Osteoblast (primary cell): Measurements from ENCODE around the gene LRMDA. TPM values are rescaled to one million over a fixed set of nuclear protein-coding genes. Genes with fewer than 3 reads are reported as not detected.

Experiments
- DNase-seq: peaks from one replicate; pipeline ENCODE4 v3.0.0; 2011; ENCODE audit warnings: low spot score, mixed read lengths; ENCODE audit not compliant: insufficient read length; ENCODE audit errors: missing footprints
- H2AFZ ChIP-seq: 2 replicates; pipeline ENCODE4 v1.6.0; 2011; ENCODE audit warnings: mild to moderate bottlenecking, low read length
- H3K27ac ChIP-seq: 2 replicates; pipeline ENCODE4 v1.5.1; 2011; ENCODE audit warnings: mild to moderate bottlenecking, low read depth, low read length, moderate library complexity
- H3K27me3 ChIP-seq: 2 replicates; pipeline ENCODE4 v1.6.0; 2012; ENCODE audit warnings: mild to moderate bottlenecking, control low read depth, inconsistent platforms, low read length, moderate library complexity; ENCODE audit not compliant: insufficient read depth
- H3K36me3 ChIP-seq: 2 replicates; pipeline ENCODE4 v1.5.1; 2011; ENCODE audit warnings: mild to moderate bottlenecking, low read length, control low read depth, moderate library complexity; ENCODE audit not compliant: insufficient read depth
- H3K4me1 ChIP-seq: 2 replicates; pipeline ENCODE4 v1.5.1; 2011; ENCODE audit warnings: mild to moderate bottlenecking, low read length, control low read depth, moderate library complexity; ENCODE audit not compliant: insufficient read depth
- H3K4me2 ChIP-seq: 2 replicates; pipeline ENCODE4 v1.6.0; 2011; ENCODE audit warnings: mild to moderate bottlenecking, low read length; ENCODE audit not compliant: insufficient read depth
- H3K4me3 ChIP-seq: fragments of 200-600 bp; sonication (generic); 3 replicates; pipeline ENCODE4 v1.5.1; 2012; ENCODE audit warnings: mild to moderate bottlenecking, low read length, inconsistent platforms; ENCODE audit not compliant: insufficient read depth
- H3K79me2 ChIP-seq: 2 replicates; pipeline ENCODE4 v1.6.0; 2012; ENCODE audit warnings: mild to moderate bottlenecking, low read length, control low read depth, inconsistent platforms; ENCODE audit not compliant: insufficient read depth
- H3K9me3 ChIP-seq: 2 replicates; pipeline ENCODE4 v1.5.1; 2011; ENCODE audit warnings: low read depth, low read length, control low read depth
- H4K20me1 ChIP-seq: 2 replicates; pipeline ENCODE4 v1.6.0; 2012; ENCODE audit warnings: mild to moderate bottlenecking, low read length, control low read depth; ENCODE audit not compliant: insufficient read depth
- CTCF ChIP-seq: IDR thresholded peaks from 2 replicates; pipeline ENCODE4 v1.5.1; 2011; ENCODE audit warnings: mild to moderate bottlenecking, low read depth, low read length, moderate library complexity; ENCODE audit errors: extremely low read depth
- total RNA-seq: library from RNA; depleted of rRNA; stranded (reverse); fragments of >200 nt; gene quantifications from 2 replicates; pipeline ENCODE4 v1.2.3, GENCODE V29; 2012

Gene LRMDA
- total RNA-seq, 1 donor: 18.5 TPM

GRCh38 chr10:76329891-76330575 is 898.6 kb downstream of the LRMDA start:
- no peaks in the 10 kb centered on the region for H4K20me1 ChIP-seq
- no peaks in the 10 kb centered on the region for H3K27me3 ChIP-seq
- peak overlapping the region; percentile 0 for H2AFZ ChIP-seq
- H3K4me1 ChIP-seq: peaks cover 13% of the 10 kb centered on the region
- peak; percentile 58 for DNase-seq
- H3K27ac ChIP-seq: peak overlapping the region; percentile 1
- peak overlapping the region; percentile 59 for H3K4me2 ChIP-seq
- TF ChIP-seq CTCF: no peak
- no peaks in the 10 kb centered on the region for H3K79me2 ChIP-seq
- H3K4me3 ChIP-seq: no peak overlapping the region
- H3K36me3 ChIP-seq: no peaks in the 10 kb centered on the region
- no peaks in the 10 kb centered on the region for H3K9me3 ChIP-seq

GRCh38 chr10:76331742-76332141 is 900.3 kb downstream of the LRMDA start:
- DNase-seq: no peak
- no peak overlapping the region for H3K4me3 ChIP-seq

GRCh38 chr10:76333326-76333725 is 901.9 kb downstream of the LRMDA start:
- Histone ChIP-seq H3K9me3 (no peaks in the 10 kb centered on the region), H3K36me3 (no peaks in the 10 kb centered on the region), H2AFZ (no peak overlapping the region), H4K20me1 (no peaks in the 10 kb centered on the region), H3K4me3 (no peak overlapping the region), H3K27me3 (no peaks in the 10 kb centered on the region), H3K4me1 (peaks cover 33% of the 10 kb centered on the region), H3K79me2 (no peaks in the 10 kb centered on the region), H3K27ac (no peak overlapping the region), H3K4me2 (no peak overlapping the region)
- TF ChIP-seq CTCF: no peak
- no peak for DNase-seq

More at GRCh38 chr10:76331742-76332141, 900.3 kb downstream of the LRMDA start:
- Histone ChIP-seq H3K9me3 (no peaks in the 10 kb centered on the region), H2AFZ (no peak overlapping the region), H3K27ac (no peak overlapping the region), H3K27me3 (no peaks in the 10 kb centered on the region), H3K4me2 (no peak overlapping the region), H3K4me1 (peaks cover 21% of the 10 kb centered on the region), H3K79me2 (no peaks in the 10 kb centered on the region), H3K36me3 (no peaks in the 10 kb centered on the region), H4K20me1 (no peaks in the 10 kb centered on the region)
- TF ChIP-seq CTCF: no peak

- no peaks in the 10 kb centered on the region for H3K36me3 ChIP-seq
- H3K9me3 ChIP-seq: no peaks in the 10 kb centered on the region
- DNase-seq: no peak
- no peaks in the 10 kb centered on the region for H3K79me2 ChIP-seq
- no peak overlapping the region for H3K4me2 ChIP-seq
- H3K4me1 ChIP-seq: peaks cover 33% of the 10 kb centered on the region
- no peaks in the 10 kb centered on the region for H4K20me1 ChIP-seq
- H3K27ac ChIP-seq: no peak overlapping the region
- H3K27me3 ChIP-seq: no peaks in the 10 kb centered on the region
- no peak for TF ChIP-seq CTCF
- no peak overlapping the region for H2AFZ ChIP-seq
- no peak overlapping the region for H3K4me3 ChIP-seq
Measured at GRCh38 chr10:76333796-76334195, 902.4 kb downstream of the LRMDA start.
